ENCODE results near the gene RAB27B. TPM values are rescaled to one million over a fixed set of nuclear protein-coding genes. Genes with fewer than 3 reads are reported as not detected.

The RAB27B gene
- total RNA-seq, 1 donor from 2014 or later, result 3.4 TPM

Other genes starting within 250 kb of the RAB27B start
- gene DYNAP, start 237.2 kb upstream of the RAB27B start, total RNA-seq, result not detected in 2 replicates
- not detected in 2 replicates for gene CCDC68, start 131.0 kb downstream of the RAB27B start, total RNA-seq

Measured in T-helper 2 cell treated with Interferon-gamma antibody and Interleukin-4, amounts not matched to agents 100 ng/mL and 5 ng/mL, for 36 hours (primary cell).